Fibroblast of skin of right biceps (primary cell): ENCODE results near the gene MARCOL.
"Not testable (repeated sequence)": the region's sequence is repeated elsewhere in the genome, so short reads cannot be mapped to it uniquely, and the experiment has no call there.

ENCODE experiments used
- DNase-seq: peaks from one replicate; pipeline ENCODE4 v3.0.0-alpha.2; 2013

The MARCOL gene

DNA sequence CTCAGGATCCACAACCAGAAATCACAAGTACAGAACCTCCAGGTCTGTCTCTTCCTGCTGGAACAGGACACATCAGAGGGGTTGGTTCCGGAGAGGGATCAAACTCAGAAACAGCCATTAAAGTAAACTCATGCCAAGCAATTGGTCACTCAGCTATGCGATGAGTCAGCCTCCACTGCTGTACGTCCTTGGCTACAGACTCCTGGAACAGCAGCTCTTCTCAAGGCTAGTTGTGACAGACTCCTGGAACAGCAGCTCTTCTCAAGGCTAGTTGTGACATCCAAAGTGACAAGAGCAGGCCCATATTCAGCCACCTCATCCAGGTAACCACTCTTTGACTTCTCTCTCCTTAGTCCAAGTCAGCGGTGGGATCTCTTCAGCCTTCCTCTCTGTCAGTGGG is 30.2 kb downstream of the MARCOL start, which contains the start of gene SPINK13:
TSS of gene SPINK13 (plus strand) at position 229 of the 400 bp plus-strand sequence. CDS start 1,279 bp downstream, outside the sequence.
- peak; percentile 2 for DNase-seq

DNA sequence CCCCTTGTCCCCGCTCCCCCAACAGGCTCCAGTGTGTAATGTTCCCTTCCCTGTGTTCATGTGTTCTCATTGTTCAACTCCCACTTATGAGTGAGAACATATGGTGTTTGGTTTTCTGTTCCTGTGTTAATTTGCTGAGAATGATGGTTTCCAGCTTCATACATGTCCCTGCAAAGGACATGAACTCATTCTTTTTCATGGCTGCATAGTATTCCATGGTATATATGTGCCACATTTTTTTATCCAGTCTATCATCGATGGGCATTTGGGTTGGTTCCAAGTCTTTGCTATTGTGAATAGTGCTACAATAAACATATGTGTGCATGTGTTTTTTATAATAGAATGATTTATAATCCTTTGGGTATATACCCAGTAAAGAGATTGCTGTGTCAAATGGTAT is 36.8 kb downstream of the MARCOL start:
- DNase-seq, result not testable (repeated sequence)

DNA sequence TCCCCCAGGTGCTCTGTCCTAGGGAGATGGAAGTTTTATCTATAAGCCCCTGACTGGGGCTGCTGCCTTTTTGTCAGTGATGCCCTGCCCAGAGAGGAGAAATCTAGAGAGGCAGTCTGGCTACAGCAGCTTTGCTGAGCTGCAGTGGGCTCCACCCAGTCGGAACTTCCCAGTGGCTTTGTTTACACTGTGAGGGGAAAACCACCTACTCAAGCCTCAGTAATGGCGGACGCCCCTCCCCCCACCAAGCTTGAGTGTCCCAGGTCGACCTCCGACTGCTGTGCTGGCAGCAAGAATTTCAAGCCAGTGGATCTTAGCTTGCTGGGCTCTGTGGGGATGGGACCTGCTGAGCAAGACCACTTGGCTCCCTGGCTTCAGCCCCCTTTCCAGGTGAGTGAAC is 42.6 kb downstream of the MARCOL start:
- DNase-seq, result not testable (repeated sequence)

DNA sequence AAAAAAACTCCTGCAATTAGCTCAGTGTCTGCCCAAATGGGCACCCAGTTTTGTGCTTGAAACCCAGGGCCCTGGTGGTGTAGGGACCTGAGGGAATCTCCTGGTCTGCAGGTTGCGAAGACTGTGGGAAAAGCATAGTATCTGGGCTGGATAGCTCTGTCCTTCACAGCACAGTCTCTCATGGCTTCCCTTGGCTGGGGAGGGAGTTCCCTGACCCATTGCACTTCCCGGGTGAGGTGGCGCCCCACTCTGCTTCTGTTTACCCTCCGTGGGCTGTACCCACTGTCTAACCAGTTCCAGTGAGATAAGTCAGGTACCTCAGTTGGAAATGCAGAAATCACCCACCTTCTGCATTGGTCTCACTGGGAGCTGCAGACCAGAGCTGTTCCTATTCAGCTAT is 43.0 kb downstream of the MARCOL start:
- DNase-seq, result not testable (repeated sequence)

DNA sequence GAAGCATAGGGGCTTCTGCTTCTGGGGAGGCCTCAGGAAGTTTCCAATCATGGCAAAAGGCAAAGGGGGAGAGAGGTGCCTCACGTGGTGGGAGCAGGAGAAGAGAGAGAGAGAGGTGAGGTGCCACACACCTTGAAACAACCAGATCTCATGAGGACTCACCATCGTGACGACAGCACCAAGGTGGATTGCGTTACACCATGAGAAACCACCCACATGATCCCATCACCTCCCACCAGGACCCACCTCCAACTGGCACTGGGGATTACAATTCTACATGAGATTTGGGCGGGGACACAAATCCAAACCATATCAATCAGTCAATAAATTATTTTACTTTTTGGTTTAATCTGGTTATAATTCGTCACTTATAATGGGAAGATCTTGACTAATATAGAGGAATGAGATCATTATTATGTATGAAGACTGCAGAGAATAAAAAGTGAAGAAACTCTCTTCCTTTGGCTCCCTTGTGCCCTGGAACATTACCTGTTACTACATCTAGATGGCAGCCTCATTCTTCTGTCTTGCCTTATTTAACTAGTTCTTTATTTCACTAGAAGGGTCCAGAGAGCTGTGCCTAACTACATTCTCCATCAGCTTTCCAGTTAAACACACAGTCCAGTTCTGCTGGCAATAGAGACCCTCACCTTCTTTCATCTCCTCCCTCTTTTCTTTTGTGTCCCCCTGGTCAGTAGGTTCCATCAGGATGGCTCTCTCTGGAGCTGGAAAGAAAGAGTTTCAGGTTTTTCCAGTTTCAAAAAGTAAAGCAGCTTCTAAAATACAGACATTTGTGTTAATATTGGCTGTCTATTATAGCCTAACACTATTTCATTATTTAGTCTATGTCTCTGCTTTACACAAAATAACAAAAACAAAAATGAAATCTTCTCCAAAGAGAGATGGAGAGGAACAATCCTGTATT is 52.2 kb downstream of the MARCOL start:
- no peak for DNase-seq
